Hepatocyte (in vitro differentiated cells): ENCODE data around the gene C1orf21. TPM values are rescaled to one million over a fixed set of nuclear protein-coding genes. Genes with fewer than 3 reads are reported as not detected.
A peak's percentile ranks its signal among the peaks of the same experiment; 100 is the strongest.

Experiments
- DNase-seq: peaks from one replicate; pipeline ENCODE4 v3.0.0-alpha.2; 2016; ENCODE audit warnings: low spot score
- H2AFZ ChIP-seq: fragments of 200-600 bp; sonication (generic); 2 replicates; pipeline ENCODE4 v1.6.0; 2016; ENCODE audit warnings: antibody characterized with exemption, mild to moderate bottlenecking
- H3K27ac ChIP-seq: fragments of 200-600 bp; sonication (generic); 2 replicates; pipeline ENCODE4 v1.5.1; 2016; ENCODE audit warnings: mild to moderate bottlenecking
- H3K27me3 ChIP-seq: fragments of 200-600 bp; sonication (generic); 2 replicates; pipeline ENCODE4 v1.6.1; 2016
- H3K36me3 ChIP-seq: fragments of 200-600 bp; sonication (generic); replicated peaks from 2 replicates; pipeline ENCODE4 v1.5.1; 2016; ENCODE audit warnings: low read depth; ENCODE audit not compliant: insufficient read depth
- H3K4me1 ChIP-seq: fragments of 200-600 bp; sonication (generic); 2 replicates; pipeline ENCODE4 v1.5.1; 2016; ENCODE audit warnings: mild to moderate bottlenecking, moderate library complexity; ENCODE audit not compliant: insufficient read depth
- H3K4me2 ChIP-seq: fragments of 200-600 bp; sonication (generic); 2 replicates; pipeline ENCODE4 v1.6.0; 2016
- H3K4me3 ChIP-seq: fragments of 200-600 bp; sonication (generic); 2 replicates; pipeline ENCODE4 v1.5.1; 2016; ENCODE audit warnings: mild to moderate bottlenecking
- H3K79me2 ChIP-seq: fragments of 200-600 bp; sonication (generic); 2 replicates; pipeline ENCODE4 v1.6.0; 2017; ENCODE audit warnings: mild to moderate bottlenecking
- H3K9me2 ChIP-seq: fragments of 200-600 bp; sonication (generic); replicated peaks from 2 replicates; pipeline ENCODE4 v1.6.0; 2017; ENCODE audit warnings: mild to moderate bottlenecking; ENCODE audit not compliant: insufficient read depth
- H3K9me3 ChIP-seq: fragments of 200-600 bp; sonication (generic); 2 replicates; pipeline ENCODE4 v1.5.1; 2016; ENCODE audit warnings: low read depth, mild to moderate bottlenecking
- H4K20me1 ChIP-seq: fragments of 200-600 bp; sonication (generic); 2 replicates; pipeline ENCODE4 v1.6.0; 2016; ENCODE audit warnings: mild to moderate bottlenecking; ENCODE audit not compliant: insufficient read depth, poor library complexity, severe bottlenecking
- EZH2 ChIP-seq: fragments of 200-600 bp; sonication (generic); IDR thresholded peaks from 2 replicates; pipeline ENCODE4 v1.6.1; 2016; ENCODE audit warnings: antibody characterized with exemption, mild to moderate bottlenecking, borderline replicate concordance
- EZH2phosphoT487 ChIP-seq: fragments of 200-600 bp; sonication (generic); IDR thresholded peaks from one replicate; pipeline ENCODE4 v1.6.1; 2018; ENCODE audit warnings: antibody characterized with exemption, mild to moderate bottlenecking, low read depth, moderate library complexity; ENCODE audit not compliant: unreplicated experiment, severe bottlenecking
- WGBS: methylation state at CpG from one replicate; pipeline ENCODE4 v1.1.6; 2016; ENCODE audit warnings: low lambda C conversion rate; ENCODE audit errors: missing lambda C conversion rate; 5-methylcytosine and 5-hydroxymethylcytosine counted together
- polyA plus RNA-seq: library from polyadenylated mRNA; unstranded; fragments of >200 nt; fragmentation: Nextera tagmentation; extraction: Ambion mirVana; gene quantifications from 2 replicates; pipeline ENCODE4 v1.2.1, GENCODE V29; 2016
- total RNA-seq: library from RNA; depleted of rRNA; stranded (reverse); fragments of >200 nt; gene quantifications from 2 replicates; pipeline ENCODE4 v1.2.3, GENCODE V29; 2014
- TF ChIP-seq, protein P1 (sequence below): fragments of 200-600 bp; sonication (generic); IDR thresholded peaks from 2 replicates; pipeline ENCODE4 v1.5.1; 2016; ENCODE audit warnings: antibody characterized with exemption, mild to moderate bottlenecking; ENCODE audit not compliant: poor library complexity

The C1orf21 gene
- total and polyA plus RNA-seq, 2 experiments from 2014 or later: 26.9 to 37.9 TPM

DNA sequence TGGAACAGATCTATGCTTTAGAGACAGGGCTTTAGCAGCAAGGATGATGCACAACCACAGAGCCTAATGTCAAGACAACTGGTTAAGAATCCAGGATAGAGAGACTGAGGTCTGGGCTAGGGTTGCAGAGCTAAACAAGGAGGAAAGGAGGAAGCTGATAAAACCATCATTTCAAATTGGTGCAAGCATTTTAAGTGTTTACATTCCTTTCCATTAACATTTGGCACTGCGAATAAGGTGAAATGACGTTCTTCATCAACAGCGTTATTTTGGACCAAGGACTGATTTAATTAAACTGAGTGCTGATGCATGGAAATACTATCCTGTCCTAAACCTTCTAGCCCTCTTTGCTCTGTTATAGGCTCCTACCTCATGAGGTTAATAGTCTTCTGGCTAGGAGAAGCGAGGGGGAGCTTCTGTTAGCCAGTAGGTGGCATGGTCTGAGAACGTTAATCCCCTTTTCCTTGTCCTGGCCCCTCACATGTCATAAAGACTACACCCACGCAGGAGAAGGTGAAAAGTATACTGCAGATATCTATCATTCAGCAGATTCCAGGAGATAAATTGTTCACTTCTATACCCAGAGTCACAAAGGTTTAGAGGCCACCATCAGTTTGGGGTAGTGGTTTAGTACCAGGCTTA lies 7.6 kb upstream of the C1orf21 start:
- no peak overlapping the region for H2AFZ ChIP-seq
- H3K79me2 ChIP-seq: no peaks in the 10 kb centered on the region
- DNase-seq: peak; percentile 23
- TF ChIP-seq, protein P1, sequence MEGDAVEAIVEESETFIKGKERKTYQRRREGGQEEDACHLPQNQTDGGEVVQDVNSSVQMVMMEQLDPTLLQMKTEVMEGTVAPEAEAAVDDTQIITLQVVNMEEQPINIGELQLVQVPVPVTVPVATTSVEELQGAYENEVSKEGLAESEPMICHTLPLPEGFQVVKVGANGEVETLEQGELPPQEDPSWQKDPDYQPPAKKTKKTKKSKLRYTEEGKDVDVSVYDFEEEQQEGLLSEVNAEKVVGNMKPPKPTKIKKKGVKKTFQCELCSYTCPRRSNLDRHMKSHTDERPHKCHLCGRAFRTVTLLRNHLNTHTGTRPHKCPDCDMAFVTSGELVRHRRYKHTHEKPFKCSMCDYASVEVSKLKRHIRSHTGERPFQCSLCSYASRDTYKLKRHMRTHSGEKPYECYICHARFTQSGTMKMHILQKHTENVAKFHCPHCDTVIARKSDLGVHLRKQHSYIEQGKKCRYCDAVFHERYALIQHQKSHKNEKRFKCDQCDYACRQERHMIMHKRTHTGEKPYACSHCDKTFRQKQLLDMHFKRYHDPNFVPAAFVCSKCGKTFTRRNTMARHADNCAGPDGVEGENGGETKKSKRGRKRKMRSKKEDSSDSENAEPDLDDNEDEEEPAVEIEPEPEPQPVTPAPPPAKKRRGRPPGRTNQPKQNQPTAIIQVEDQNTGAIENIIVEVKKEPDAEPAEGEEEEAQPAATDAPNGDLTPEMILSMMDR: peak; percentile 27
- no peak for TF ChIP-seq EZH2phosphoT487
- no peak overlapping the region for H3K4me3 ChIP-seq
- H3K27me3 ChIP-seq: peaks cover 14% of the 10 kb centered on the region
- H3K4me1 ChIP-seq: no peaks in the 10 kb centered on the region
- no peaks in the 10 kb centered on the region for H3K9me3 ChIP-seq
- no peak overlapping the region for H3K4me2 ChIP-seq
- no peaks in the 10 kb centered on the region for H4K20me1 ChIP-seq
- H3K9me2 ChIP-seq: no peaks in the 10 kb centered on the region
- 47% methylated on average over 6 of the region's 6 CpGs for WGBS
- no peak overlapping the region for H3K27ac ChIP-seq
- H3K36me3 ChIP-seq: no peaks in the 10 kb centered on the region

DNA sequence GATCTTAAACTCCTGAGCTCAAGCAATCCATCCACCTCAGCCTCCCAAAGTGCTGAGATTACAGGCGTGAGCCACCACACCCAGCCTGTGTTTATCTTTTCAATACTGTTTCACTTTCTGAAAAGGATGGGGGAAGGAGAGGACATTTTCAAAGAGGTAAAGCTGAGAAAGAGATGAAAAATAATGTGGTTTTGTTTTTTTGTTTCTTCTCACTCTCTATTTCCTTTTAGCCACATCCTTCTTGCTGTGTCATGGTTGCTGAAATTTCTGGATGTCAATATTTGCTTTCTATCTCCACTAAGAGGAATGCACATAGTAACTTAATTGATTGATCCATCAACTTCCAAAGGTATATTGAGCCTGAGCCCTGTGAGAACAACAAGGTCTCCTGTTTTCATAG lies 6.4 kb upstream of the C1orf21 start:
- WGBS: 94% methylated on average over 1 of the region's 1 CpG
- Histone ChIP-seq H3K4me2 (no peak overlapping the region), H3K79me2 (no peaks in the 10 kb centered on the region), H3K4me1 (peaks cover under 1% of the 10 kb centered on the region), H3K9me3 (no peaks in the 10 kb centered on the region), H3K4me3 (no peak overlapping the region), H3K9me2 (no peaks in the 10 kb centered on the region), H3K27ac (no peak overlapping the region), H3K36me3 (no peaks in the 10 kb centered on the region), H2AFZ (no peak overlapping the region), H3K27me3 (peaks cover 20% of the 10 kb centered on the region), H4K20me1 (no peaks in the 10 kb centered on the region)
- DNase-seq: no peak
- TF ChIP-seq EZH2phosphoT487 (no peak), EZH2 (no peak)
- TF ChIP-seq, protein P1: no peak

DNA sequence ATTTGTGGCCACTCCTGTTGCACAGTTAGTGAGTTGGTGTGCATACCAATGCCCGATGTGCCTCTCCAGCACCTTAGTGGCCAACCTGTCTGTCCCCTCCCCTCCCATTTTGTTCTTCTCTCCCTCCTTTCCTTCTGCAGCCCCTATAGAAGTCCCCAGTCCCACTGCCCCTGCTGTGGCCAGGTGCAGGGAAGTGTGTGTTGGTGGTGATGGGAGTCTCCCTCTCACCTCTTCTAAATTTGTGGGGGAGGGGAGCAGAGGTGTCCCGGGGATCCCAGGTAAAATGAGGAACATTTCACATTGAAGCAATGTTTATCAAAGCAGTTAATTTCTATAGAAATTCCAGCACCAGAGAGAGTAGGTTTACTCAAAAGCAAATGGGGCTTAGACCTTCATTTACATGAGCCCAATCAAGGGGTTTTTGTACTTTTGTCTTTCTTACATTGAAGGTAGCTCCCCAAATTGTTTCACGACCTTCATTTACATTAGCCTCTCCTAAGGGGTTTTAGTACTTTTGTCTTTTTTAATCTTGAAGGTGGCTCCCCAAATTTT lies 3.0 kb upstream of the C1orf21 start:
- Histone ChIP-seq H3K4me2 (no peak overlapping the region), H3K9me3 (no peaks in the 10 kb centered on the region), H3K4me1 (peaks cover 8% of the 10 kb centered on the region), H3K4me3 (no peak overlapping the region), H3K79me2 (peaks cover 12% of the 10 kb centered on the region), H3K36me3 (no peaks in the 10 kb centered on the region), H4K20me1 (no peaks in the 10 kb centered on the region), H2AFZ (no peak overlapping the region), H3K27me3 (peaks cover 24% of the 10 kb centered on the region), H3K9me2 (no peaks in the 10 kb centered on the region), H3K27ac (no peak overlapping the region)
- DNase-seq: no peak
- 30% methylated on average over 3 of the region's 3 CpGs for WGBS
- no peak for TF ChIP-seq EZH2
- TF ChIP-seq, protein P1: no peak
- TF ChIP-seq EZH2phosphoT487: no peak
